GM12892 (cell line): ENCODE measurements around the gene PTPN14.

ENCODE experiments used
- POLR2A ChIP-seq: IDR thresholded peaks from 2 replicates; pipeline ENCODE4 v1.6.1; 2011; ENCODE audit warnings: low read depth, low read length, control low read depth
- POLR2AphosphoS5 ChIP-seq: IDR thresholded peaks from 2 replicates; pipeline ENCODE4 v1.6.1; 2011; ENCODE audit warnings: low read depth, low read length, control low read depth
- TAF1 ChIP-seq: IDR thresholded peaks from 2 replicates; pipeline ENCODE4 v1.6.1; 2011; ENCODE audit warnings: low read depth, mild to moderate bottlenecking, control low read depth, low read length, borderline replicate concordance

- TF ChIP-seq POLR2AphosphoS5 (no peak), POLR2A (no peak), TAF1 (no peak)
Observed at GRCh38 chr1:214328770-214329469, 222.5 kb downstream of the PTPN14 start.
